ENCODE data around the gene HOGA1.
A peak's percentile ranks its signal among the peaks of the same experiment; 100 is the strongest.

The HOGA1 gene

GRCh38 chr10:97578171-97578844 lies 5.9 kb upstream of the HOGA1 start:
- TF ChIP-seq ZFX (IDR thresholded peaks at IDR 0.05; ENCODE audit: borderline replicate concordance) (no peak), CTCF (IDR thresholded peaks at IDR 0.05) (no peak)
- no peak overlapping the region for H3K27ac ChIP-seq

- no peak overlapping the region for H3K27ac ChIP-seq
- no peak for TF ChIP-seq ZFX (IDR thresholded peaks at IDR 0.05; ENCODE audit: borderline replicate concordance)
- no peak for TF ChIP-seq CTCF (IDR thresholded peaks at IDR 0.05)
These were observed 3.5 kb upstream of the HOGA1 start for GRCh38 chr10:97580421-97581367.

- TF ChIP-seq ZFX (IDR thresholded peaks at IDR 0.05; ENCODE audit: borderline replicate concordance) = no peak
- no peak for TF ChIP-seq CTCF (IDR thresholded peaks at IDR 0.05)
- H3K27ac ChIP-seq = no peak overlapping the region
These were observed 2.0 kb upstream of the HOGA1 start for GRCh38 chr10:97582169-97582568.

- TF ChIP-seq ZFX (IDR thresholded peaks at IDR 0.05; ENCODE audit: borderline replicate concordance) = no peak
- TF ChIP-seq CTCF (IDR thresholded peaks at IDR 0.05) = no peak
- peak overlapping the region; percentile 48 for H3K27ac ChIP-seq
These were observed 713 bp upstream of the HOGA1 start for GRCh38 chr10:97583476-97583875.

GRCh38 chr10:97584798-97585438 lies 729 bp downstream of the HOGA1 start:
- H3K27ac ChIP-seq = peak overlapping the region; percentile 48; the same call in 1 of the 2 replicates
- TF ChIP-seq CTCF (IDR thresholded peaks at IDR 0.05) (no peak), ZFX (IDR thresholded peaks at IDR 0.05; ENCODE audit: borderline replicate concordance) (no peak)

GRCh38 chr10:97585439-97585811 lies 1.2 kb downstream of the HOGA1 start:
- H3K27ac ChIP-seq = no peak overlapping the region
- TF ChIP-seq CTCF (IDR thresholded peaks at IDR 0.05) (no peak), ZFX (IDR thresholded peaks at IDR 0.05; ENCODE audit: borderline replicate concordance) (no peak)
